Osteocyte (in vitro differentiated cells): ENCODE data around the gene BRAT1. TPM values are rescaled to one million over a fixed set of nuclear protein-coding genes. Genes with fewer than 3 reads are reported as not detected.

Experiments used
- DNase-seq: peaks from one replicate; pipeline ENCODE4 v3.0.0; 2021; ENCODE audit warnings: mixed read lengths; ENCODE audit not compliant: unreplicated experiment; ENCODE audit errors: extremely low spot score
- H3K27ac Mint-ChIP-seq: one replicate; pipeline ENCODE4 v1.8.0; 2021; ENCODE audit warnings: mild to moderate bottlenecking, mixed read lengths; ENCODE audit not compliant: unreplicated experiment
- H3K27me3 Mint-ChIP-seq: one replicate; pipeline ENCODE4 v1.8.0; 2021; ENCODE audit warnings: mixed read lengths; ENCODE audit not compliant: unreplicated experiment
- H3K36me3 Mint-ChIP-seq: one replicate; pipeline ENCODE4 v1.8.0; 2021; ENCODE audit warnings: mixed read lengths; ENCODE audit not compliant: unreplicated experiment
- H3K4me1 Mint-ChIP-seq: one replicate; pipeline ENCODE4 v1.8.0; 2021; ENCODE audit warnings: mixed read lengths; ENCODE audit not compliant: unreplicated experiment
- H3K4me3 Mint-ChIP-seq: one replicate; pipeline ENCODE4 v1.8.0; 2021; ENCODE audit warnings: mild to moderate bottlenecking, moderate library complexity, mixed read lengths; ENCODE audit not compliant: unreplicated experiment
- H3K9me3 Mint-ChIP-seq: one replicate; pipeline ENCODE4 v1.8.0; 2021; ENCODE audit warnings: mixed read lengths; ENCODE audit not compliant: unreplicated experiment
- CTCF ChIP-seq: fragments of 200-600 bp; sonication (generic); IDR thresholded peaks from 2 replicates; pipeline ENCODE4 v1.5.0; 2021; ENCODE audit warnings: antibody characterized with exemption, mild to moderate bottlenecking, moderate library complexity
- total RNA-seq: library from RNA; stranded (reverse); gene quantifications from 2 replicates; pipeline ENCODE4 v1.2.1, GENCODE V29; 2021

BRAT1 gene
- total RNA-seq, 1 donor from 2014 or later, result 27.8 TPM

- TF ChIP-seq CTCF, result no peak
- DNase-seq, result no peak
- H3K27me3 Mint-ChIP-seq, result no peaks in the 10 kb centered on the region
- H3K4me3 Mint-ChIP-seq, result peak overlapping the region; percentile 81
- peak overlapping the region; percentile 44 for H3K27ac Mint-ChIP-seq
- H3K36me3 Mint-ChIP-seq, result peaks cover 15% of the 10 kb centered on the region
- H3K4me1 Mint-ChIP-seq, result peaks cover 16% of the 10 kb centered on the region
- H3K9me3 Mint-ChIP-seq, result no peaks in the 10 kb centered on the region
These were observed 2.2 kb downstream of the BRAT1 start for GRCh38 chr7:2553108-2553507.

GRCh38 chr7:2551418-2551817 lies 3.9 kb downstream of the BRAT1 start:
- no peak for TF ChIP-seq CTCF
- peaks cover 28% of the 10 kb centered on the region for H3K36me3 Mint-ChIP-seq
- H3K9me3 Mint-ChIP-seq, result no peaks in the 10 kb centered on the region
- no peak for DNase-seq
- no peak overlapping the region for H3K4me3 Mint-ChIP-seq
- H3K4me1 Mint-ChIP-seq, result peaks cover 16% of the 10 kb centered on the region
- H3K27ac Mint-ChIP-seq, result no peak overlapping the region
- no peaks in the 10 kb centered on the region for H3K27me3 Mint-ChIP-seq

GRCh38 chr7:2546776-2547586 lies 8.3 kb downstream of the BRAT1 start:
- no peak for TF ChIP-seq CTCF
- H3K36me3 Mint-ChIP-seq, result peaks cover 30% of the 10 kb centered on the region
- H3K27me3 Mint-ChIP-seq, result no peaks in the 10 kb centered on the region
- no peak for DNase-seq
- H3K4me3 Mint-ChIP-seq, result no peak overlapping the region
- H3K4me1 Mint-ChIP-seq, result no peaks in the 10 kb centered on the region
- no peaks in the 10 kb centered on the region for H3K9me3 Mint-ChIP-seq
- no peak overlapping the region for H3K27ac Mint-ChIP-seq

GRCh38 chr7:2545746-2546425 lies 9.4 kb downstream of the BRAT1 start:
- no peaks in the 10 kb centered on the region for H3K9me3 Mint-ChIP-seq
- H3K36me3 Mint-ChIP-seq, result peaks cover 30% of the 10 kb centered on the region
- H3K27ac Mint-ChIP-seq, result no peak overlapping the region
- H3K4me1 Mint-ChIP-seq, result no peaks in the 10 kb centered on the region
- no peak for DNase-seq
- no peak overlapping the region for H3K4me3 Mint-ChIP-seq
- no peak for TF ChIP-seq CTCF
- no peaks in the 10 kb centered on the region for H3K27me3 Mint-ChIP-seq

- H3K27me3 Mint-ChIP-seq, result no peaks in the 10 kb centered on the region
- H3K36me3 Mint-ChIP-seq, result peaks cover 26% of the 10 kb centered on the region
- H3K9me3 Mint-ChIP-seq, result no peaks in the 10 kb centered on the region
- H3K27ac Mint-ChIP-seq, result no peak overlapping the region
- TF ChIP-seq CTCF, result no peak
- no peak overlapping the region for H3K4me3 Mint-ChIP-seq
- no peak for DNase-seq
- no peaks in the 10 kb centered on the region for H3K4me1 Mint-ChIP-seq
These were observed 10.7 kb downstream of the BRAT1 start for GRCh38 chr7:2544541-2545188.
